HG02852 (cell line): Measurements from ENCODE around the gene CAV2.
"Not testable (repeated sequence)": the region's sequence is repeated elsewhere in the genome, so short reads cannot be mapped to it uniquely, and the experiment has no call there.

ENCODE experiments used
- ATAC-seq: cut with Tn5 transposase; IDR thresholded peaks from one replicate; pipeline ENCODE4 v1.9.1; 2021; ENCODE audit warnings: mild to moderate bottlenecking, moderate library complexity; ENCODE audit not compliant: unreplicated experiment

The CAV2 gene, protein sequence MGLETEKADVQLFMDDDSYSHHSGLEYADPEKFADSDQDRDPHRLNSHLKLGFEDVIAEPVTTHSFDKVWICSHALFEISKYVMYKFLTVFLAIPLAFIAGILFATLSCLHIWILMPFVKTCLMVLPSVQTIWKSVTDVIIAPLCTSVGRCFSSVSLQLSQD

DNA sequence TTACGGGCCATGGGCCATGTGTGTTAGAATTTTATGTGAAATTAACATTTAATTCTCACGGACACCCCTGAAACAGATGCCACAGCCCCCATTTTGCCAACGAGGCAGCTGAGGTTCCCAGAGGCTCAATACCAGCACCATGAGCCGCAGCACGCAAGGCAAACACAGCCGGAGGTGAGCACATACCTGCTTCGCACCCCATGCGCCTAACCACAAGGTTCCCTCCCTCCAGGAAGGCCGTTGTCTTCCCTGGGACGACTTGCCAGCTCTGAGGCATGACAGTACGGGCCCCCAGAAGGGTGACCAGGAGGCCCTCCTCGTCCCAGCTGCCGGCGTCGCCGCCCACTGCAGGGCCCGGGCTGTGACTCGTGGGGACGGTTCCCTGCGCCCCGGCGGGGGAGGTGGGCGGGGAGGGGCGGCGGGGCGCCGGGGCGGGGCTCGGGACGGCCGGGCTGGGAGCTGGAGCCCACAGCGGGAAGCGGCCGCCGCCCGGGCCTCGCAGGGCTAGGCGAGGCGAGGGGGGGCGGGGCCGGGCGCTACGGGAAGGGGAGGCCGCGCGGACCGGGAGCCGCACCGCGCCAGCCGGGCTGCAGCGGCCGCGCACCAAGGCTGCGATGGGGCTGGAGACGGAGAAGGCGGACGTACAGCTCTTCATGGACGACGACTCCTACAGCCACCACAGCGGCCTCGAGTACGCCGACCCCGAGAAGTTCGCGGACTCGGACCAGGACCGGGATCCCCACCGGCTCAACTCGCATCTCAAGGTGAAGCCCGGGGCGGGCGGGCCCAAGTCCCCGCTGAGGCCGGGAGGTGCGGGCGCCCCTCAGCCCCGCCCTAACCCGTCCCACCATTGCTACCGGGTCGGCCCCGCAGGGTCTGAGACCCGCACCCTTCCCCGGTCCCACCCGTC lies at the start of gene CAV2:
Gene CAV2, plus strand, starts transcription at position 571 of the 910 bp plus-strand sequence. Its CDS starts 44 bp downstream, at position 615.
- ATAC-seq: no peak

DNA sequence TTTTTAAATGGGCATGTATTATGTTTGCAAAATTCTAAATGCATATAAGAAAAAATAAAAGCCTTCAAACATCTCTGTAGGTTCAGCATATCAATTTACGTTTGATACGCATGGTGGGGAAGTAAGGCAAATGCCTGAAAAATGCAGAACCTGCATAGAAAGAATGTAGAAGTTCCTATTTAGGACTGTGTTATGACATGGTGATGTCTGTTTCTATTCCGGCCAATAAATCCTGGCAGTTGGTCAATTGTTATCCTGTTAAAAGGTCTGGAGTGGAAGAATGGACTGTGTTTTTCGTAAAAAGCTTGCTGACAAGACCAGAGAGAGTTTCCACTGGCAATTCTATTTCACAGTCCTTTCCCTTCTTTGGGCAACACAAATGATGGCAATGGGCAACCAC lies 49.6 kb upstream of the CAV2 start:
- no peak for ATAC-seq

DNA sequence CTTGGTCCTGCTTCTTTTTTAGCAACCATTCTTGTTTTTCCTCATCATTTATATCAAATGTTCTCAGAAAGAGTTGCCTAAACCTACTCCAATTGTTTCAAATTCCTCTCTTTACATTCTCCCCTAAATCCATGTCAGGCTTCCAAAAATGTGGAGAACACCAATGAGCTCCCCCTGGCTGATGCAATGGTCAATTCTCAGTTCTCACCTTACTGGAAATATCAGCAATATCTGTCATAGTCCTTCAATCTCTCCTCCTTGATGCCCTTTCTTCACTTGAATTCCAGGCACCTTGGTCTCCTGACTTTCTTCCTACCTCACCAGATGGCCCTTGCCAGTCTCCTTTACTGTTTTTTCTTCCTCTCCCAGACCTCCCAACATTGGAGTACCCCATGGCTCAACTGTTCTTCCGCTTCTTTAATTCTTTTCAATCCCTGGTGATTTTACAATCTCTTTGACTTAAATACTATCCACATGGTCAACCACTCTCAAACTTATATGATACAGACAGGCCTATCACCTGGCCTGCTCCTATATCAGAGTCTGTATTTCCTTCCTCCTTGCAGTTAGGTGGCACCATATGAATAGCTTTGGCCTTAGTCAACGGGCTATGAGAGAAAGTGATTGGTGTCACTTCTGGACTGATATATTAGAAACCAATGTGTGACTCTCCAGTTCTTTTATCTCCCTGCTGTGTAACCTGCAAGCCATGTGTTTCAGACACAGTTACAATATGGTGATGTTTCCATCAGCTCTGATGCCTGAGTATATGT lies 47.4 kb upstream of the CAV2 start:
- ATAC-seq: no peak

DNA sequence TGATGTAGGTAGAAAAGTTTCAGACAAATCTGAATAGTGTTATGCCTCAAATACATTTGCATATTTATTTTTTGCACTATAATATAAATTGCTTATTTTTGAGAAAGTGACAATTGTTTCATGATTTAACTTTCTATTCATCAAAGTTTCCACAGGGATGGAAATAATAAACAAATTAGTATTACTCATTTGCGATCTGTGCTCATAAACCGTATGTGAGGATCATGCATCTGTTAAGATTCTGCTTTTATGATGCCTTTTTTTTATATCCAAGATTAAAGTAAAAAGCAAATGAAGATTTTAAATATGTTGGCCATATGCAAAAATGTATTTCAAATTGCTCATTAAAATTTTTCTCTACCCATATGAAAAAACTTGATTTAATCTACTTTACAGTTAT lies 45.2 kb upstream of the CAV2 start:
- no peak for ATAC-seq

DNA sequence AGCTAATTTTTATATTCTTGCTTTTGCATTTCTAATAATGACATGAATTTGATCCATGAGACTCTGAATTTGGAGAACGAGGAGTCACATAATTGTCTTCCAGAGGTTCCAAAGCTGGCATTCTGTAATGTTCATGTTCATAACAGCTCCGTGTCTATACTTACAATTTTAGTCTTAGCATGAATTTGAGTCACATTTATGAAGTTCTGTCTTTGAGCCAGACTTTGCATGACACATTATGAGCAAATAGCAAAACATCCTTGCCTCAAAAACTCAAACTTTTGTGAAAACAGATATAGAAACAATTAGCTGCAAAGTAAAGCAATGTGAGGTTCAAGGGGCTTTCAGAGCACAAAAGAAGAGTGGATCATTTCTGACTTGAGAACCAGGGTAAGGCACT lies 44.5 kb upstream of the CAV2 start:
- ATAC-seq: no peak

DNA sequence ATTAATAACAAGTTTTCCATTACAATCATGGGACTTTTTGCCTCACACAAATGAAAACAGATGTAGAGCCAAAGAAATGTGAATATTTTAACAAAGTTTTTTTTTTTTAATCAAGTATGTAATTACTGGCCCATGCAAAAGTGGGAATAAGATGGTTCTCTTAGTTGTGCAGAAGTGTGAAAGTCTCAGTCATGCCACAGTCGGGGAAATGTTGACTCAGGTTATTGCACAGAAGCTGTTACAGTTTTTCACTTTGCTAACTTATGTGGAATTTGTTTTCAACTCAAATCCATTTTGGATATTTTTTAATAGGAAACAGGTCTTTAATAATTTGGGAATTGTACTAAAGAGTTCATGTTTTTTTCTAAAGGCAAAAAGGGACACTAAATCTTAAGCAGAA lies 44.0 kb upstream of the CAV2 start:
- ATAC-seq: no peak

DNA sequence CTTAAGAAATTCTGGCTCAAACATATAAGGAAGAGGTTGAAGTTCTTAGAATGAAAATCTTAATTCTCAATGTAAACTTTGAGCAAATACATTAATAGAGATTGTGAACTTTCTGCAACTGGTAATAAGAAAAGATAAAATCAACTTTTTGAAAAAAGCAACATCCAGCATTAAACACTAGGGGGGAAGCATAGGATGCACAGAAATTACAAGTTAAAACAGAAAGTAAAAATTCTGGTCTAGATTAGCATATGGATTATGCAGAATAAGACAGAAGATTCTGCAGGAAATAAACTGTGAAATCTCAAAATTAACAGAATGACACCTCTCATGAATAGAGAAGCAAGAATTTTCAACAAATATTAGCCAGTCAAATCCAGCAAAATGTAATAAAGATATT lies 38.0 kb upstream of the CAV2 start:
- no peak for ATAC-seq

DNA sequence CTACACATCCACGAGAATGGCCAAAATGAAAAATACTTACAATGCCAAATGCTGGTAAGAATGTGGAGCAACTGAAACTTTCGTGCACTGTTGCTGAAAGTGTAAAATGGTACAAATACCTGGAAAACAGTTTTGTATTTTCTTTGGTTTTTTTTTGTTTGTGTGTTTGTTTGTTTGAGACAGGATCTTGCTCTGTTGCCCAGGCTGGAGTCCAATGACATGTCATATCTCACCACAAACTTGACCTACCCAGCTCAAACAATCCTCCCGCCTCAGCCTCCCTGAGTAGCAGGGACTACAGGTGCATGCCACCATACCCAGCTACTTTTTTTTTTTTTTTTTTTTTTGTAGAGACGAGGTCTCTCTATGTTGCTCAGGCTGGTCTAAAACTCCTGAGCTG lies 35.6 kb upstream of the CAV2 start:
- no peak for ATAC-seq

DNA sequence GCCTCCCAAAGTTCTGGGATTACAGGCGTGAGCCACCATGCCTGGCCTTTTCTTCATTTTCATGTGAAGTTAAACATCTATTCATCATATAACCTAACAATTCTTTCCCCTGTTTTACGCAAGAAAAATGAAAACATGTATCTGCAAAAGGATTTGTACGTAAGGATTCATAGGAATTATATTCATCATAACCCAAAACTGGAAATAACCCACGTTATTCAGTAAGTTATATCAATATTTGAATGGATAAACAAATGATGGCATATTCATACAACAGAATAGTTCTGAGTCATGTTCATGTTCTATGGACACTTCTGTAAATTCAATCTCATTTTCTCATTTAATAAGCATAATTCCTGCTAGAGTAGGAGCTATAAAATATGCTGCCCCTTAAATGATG lies 35.2 kb upstream of the CAV2 start:
- no peak for ATAC-seq

DNA sequence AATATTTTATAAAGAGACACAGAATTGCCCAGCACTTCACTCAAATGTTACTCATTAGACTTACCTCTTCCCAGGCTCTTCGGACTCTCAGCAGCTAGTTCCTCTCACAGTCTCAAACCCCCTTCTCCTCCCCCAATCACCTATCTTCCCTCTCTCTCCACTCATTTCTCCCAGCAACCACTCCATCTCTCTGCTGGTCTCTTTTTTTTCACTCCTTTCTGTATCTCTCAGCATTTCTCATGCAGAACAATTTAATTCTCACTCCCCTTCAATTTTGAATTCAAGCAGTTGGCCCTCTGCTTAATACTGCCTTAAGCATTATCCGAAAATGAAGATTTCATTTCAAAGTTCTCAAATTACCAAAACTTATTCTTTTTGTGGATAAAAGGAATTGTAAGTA lies 34.4 kb upstream of the CAV2 start:
- ATAC-seq: no peak

DNA sequence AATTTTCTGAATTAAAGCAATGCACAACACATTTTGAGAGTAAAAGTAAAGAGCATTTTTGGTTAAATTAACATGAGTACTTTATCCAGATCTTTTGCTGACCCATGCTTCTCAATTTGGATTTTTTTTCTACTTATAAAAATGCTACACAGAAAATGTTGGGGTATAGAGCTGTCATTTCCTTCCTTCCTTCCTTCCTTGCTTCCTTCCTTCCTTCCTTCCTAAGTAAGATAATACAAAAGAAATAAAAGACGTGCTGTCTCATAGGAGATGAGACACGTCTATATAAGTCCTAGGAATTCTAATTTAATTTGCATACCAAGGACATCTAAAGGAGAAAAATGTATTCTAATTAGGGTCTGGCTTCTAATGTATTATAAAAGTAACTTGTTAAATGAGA lies 31.0 kb upstream of the CAV2 start:
- no peak for ATAC-seq

DNA sequence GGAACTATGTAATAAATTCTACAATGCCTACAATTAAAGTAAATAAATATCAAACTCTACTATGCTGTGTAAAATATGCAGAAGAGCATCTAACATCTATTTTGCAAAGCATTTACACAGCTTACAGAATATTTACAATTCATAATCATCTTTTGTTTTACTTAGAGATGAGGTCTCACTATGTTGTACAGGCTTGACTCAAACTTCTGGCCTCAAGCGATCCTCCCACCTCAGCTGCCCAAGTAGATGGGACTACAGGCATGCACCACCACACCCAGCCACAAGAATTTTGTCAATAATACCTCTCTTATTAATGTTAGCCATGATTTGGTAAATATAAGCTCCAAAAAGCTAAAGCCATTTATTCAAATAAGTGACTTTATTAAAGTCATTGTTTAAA lies 21.9 kb upstream of the CAV2 start:
- no peak for ATAC-seq

DNA sequence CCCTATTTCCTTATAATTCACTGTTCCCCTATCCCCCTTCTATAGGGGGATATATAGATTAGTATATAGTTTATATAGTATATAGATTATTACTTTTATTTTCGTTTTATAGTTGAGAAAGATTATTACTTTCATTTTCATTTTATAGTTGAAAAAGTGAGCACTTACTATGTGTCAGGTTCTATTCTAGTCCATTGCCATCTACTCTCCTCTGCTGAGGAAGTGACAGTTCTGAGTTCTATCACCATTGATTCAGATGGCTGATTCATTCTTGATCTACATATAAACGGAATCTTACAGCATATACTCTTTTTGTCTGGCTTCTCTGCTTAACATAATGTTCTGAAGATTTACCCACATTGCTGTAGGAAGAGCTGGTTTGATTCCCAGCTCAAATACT lies 20.7 kb upstream of the CAV2 start:
- no peak for ATAC-seq

DNA sequence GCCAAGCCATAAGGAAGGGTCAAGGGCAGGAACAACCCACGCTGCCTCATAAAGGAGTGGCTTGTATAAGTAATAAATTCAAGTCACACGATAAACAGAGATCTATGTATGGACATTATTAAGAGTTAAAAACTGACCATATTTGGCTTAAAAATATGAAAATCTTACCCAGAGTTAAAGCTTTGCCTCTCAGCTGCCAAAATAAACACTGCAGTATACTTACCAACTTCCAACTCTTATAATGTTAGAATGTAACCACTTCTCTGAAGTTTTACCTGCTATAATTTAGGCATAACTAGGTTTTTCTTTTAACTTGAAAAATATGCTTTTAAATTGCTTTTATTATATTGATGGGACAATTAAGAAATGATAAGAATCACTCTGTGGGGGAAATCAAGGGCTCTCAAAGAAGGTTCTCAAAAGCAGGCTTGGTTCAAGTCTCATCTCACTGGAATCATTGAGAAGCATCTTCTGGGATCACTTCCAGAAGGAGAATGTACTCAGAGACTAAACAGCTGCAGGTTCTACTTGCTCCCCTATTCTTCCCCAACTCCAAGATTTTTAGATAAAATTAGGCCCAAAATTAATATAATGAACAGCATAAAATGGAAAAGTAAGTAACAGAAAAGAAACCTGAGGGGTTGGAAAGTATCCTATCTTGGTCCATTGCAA lies 16.1 kb upstream of the CAV2 start:
- ATAC-seq: no peak

DNA sequence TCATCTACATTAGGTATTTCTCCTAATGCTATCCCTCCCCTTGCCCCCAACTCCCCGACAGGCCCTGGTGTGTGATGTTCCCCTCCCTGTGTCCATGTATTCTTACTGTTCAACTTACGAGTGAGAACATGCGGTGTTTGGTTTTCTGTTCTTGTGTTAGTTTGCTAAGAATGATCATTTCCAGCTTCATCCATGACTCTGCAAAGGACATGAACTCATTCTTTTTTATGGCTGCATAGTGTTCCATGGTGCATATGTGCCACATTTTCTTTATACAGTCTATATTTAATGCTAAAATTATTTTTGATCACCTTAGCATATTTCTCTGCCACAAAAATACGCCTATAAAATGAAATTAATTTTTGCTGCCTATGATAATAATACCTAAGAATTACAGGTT lies 15.1 kb upstream of the CAV2 start:
- not testable (repeated sequence) for ATAC-seq

DNA sequence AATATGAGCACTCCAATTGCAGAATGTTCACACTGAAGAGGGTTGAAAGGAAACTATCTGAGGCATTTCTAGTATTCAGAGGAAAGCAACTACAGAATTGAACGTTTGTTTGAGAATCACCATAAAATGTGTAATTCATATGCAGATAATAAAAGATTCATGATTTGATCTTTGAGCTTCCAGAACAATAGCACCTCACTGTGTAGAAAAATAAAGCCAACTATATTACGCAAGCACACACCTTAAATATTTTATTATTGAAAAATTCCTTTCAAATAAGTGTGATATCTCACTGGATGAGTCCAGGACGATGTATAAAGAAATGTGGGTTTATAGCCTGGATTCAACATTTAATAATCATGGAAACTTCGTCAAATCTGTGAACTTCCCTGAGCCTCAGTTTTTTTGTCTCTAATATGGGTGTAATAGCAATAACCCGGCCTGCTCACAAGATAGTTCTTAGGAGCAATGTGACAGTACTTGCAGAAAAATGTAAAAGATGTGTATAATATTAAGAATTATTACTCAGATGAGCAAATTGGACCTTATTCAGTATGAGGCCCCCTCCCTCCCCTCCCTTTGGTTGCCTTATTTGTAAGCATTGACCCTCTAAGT lies 11.5 kb upstream of the CAV2 start:
- ATAC-seq: no peak

DNA sequence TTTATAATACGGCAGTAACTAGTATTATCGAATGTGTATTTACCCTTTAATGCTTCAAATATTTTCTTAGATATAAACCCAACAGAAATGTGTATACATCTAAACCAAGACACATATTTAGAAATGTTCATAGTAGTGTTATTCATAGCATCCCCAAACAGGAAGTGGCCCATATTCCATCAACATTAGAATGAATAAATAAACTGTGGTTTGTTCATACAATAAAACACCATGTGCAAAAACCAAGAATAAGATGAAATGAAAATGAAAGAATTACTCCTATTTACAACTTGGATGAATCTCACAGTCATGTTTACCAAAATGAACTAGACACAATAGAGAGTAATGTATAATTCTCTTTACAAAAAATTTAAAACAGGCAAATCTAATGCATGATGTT lies 9.2 kb upstream of the CAV2 start:
- ATAC-seq: no peak

DNA sequence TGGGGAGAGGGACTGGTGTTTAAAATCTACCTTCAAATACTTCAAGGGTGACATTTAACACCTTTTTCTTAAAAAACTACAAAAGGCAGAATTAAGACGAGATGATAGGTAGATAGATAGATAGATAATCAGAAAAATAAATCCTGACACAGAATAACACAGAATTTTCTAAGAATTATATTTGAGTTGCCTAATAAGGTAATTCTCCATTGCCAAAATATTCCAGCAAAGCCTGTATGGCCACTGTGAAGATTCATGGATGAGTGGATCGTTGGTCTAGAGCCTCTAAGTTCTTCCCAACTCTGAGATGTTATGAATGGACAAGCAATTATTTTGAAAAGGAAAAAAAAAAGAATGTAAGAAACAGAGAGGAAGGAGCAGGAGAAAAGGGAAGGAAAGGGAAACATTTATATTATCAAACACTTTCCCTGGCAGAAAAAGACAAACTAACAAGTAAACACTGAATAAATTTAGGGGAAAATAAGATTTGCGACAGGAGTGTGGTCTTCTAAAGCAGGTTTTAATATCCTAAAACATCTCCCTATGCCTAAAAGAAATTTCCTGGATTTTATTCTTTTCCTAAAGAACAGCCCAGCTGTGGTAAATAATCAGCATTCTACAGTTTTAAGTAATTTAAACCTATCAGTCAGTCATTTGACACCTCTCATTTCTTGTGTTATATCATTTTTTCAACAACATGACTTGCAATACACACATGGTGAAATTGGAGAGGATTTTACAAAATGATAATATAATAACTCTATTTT lies 7.5 kb upstream of the CAV2 start:
- no peak for ATAC-seq

DNA sequence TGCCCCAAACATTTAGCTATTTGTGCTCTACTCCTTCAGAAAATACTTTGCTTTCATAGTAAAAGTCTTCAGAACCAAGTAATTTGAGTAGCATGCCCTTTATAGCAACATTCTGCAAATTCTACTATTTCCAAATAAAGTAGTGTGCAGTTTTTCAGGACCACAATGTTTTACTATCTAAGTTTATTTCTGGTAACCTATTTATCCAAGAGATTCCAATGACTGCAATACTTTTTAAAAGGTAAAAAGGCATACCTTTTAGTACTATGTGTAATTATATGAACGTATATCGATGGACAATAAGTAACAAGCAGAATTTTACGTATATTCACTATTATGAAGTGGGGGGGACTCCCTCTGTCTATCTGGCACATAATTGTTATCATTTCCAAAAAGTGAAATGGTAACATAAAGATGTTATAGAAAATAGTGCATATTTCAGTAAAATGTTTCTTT lies 6.9 kb upstream of the CAV2 start:
- ATAC-seq: no peak

DNA sequence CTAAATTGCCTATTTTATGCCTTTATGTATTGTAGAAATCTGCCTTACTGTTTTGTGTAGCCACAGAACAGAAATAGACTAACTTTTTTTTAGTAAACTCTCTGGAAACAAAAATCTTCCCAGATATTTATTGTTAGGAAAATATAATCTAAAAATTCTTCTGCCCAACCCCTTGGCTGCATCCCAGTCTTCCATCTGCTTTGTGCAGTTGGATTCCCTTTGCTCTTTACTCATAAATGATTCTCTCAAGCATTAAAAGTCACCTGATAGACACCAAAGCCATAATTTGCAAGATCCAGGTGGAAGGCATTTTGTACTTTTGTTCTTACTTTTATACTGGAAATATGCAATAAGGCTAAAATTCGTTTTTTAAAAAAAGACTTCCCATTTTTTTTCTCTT lies 6.1 kb upstream of the CAV2 start:
- ATAC-seq: no peak
